PFSK-1 (cell line): Measurements from ENCODE around the gene GLRX5.

Experiments used
- FOXP2 ChIP-seq: optimal IDR thresholded peaks from 2 replicates; pipeline ENCODE3; 2011; ENCODE audit warnings: borderline replicate concordance, control low read depth, inconsistent platforms; ENCODE audit not compliant: insufficient read depth; ENCODE audit errors: extremely low read length, extremely low read depth
- POLR2AphosphoS5 ChIP-seq: IDR thresholded peaks from 2 replicates; pipeline ENCODE4 v1.6.1; 2012; ENCODE audit warnings: low read depth, mild to moderate bottlenecking, control low read depth, low read length, moderate library complexity
- SIN3A ChIP-seq: IDR thresholded peaks from 2 replicates; pipeline ENCODE4 v1.6.1; 2012; ENCODE audit warnings: mild to moderate bottlenecking, low read length, moderate library complexity, borderline replicate concordance; ENCODE audit not compliant: insufficient read depth
- TAF1 ChIP-seq: IDR thresholded peaks from 2 replicates; pipeline ENCODE4 v1.6.1; 2012; ENCODE audit warnings: low read length, control low read depth, borderline replicate concordance; ENCODE audit not compliant: insufficient read depth
- TF ChIP-seq, protein P1 (sequence below), 2 experiments: IDR thresholded peaks; 2 replicates each; pipeline versions ENCODE4 v1.6.1 to v1.8.0; 2011 to 2012; ENCODE audit warnings: low read depth in 2 of 2, low read length in 2 of 2, control low read depth in 1 of 2, inconsistent platforms in 1 of 2, mild to moderate bottlenecking in 1 of 2, moderate library complexity in 1 of 2; ENCODE audit not compliant: insufficient read depth in 1 of 2

GLRX5 gene

DNA sequence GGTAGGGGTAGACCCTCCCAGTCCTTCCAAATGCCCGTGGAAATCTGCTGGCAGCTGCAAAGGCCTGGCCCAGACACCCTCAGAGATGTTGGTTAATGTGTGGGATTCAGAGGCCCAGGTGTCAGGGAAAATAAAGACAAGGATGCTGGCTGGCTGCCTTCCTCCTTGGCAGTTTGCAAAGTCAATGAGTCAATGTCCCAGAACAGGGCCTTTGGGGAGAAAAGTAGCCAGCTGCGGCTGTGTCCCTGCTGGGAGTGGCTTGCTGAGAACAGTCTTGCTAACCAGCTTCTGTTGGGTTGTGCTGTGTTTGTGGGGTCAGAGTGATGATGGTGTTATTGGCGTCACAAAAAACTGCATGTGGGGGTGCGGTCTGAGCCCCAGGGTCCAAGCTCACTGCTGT, 29.2 kb downstream of the GLRX5 start:
- TF ChIP-seq SIN3A (no peak), POLR2AphosphoS5 (no peak), FOXP2 (no peak), TAF1 (no peak)
- TF ChIP-seq, protein P1, sequence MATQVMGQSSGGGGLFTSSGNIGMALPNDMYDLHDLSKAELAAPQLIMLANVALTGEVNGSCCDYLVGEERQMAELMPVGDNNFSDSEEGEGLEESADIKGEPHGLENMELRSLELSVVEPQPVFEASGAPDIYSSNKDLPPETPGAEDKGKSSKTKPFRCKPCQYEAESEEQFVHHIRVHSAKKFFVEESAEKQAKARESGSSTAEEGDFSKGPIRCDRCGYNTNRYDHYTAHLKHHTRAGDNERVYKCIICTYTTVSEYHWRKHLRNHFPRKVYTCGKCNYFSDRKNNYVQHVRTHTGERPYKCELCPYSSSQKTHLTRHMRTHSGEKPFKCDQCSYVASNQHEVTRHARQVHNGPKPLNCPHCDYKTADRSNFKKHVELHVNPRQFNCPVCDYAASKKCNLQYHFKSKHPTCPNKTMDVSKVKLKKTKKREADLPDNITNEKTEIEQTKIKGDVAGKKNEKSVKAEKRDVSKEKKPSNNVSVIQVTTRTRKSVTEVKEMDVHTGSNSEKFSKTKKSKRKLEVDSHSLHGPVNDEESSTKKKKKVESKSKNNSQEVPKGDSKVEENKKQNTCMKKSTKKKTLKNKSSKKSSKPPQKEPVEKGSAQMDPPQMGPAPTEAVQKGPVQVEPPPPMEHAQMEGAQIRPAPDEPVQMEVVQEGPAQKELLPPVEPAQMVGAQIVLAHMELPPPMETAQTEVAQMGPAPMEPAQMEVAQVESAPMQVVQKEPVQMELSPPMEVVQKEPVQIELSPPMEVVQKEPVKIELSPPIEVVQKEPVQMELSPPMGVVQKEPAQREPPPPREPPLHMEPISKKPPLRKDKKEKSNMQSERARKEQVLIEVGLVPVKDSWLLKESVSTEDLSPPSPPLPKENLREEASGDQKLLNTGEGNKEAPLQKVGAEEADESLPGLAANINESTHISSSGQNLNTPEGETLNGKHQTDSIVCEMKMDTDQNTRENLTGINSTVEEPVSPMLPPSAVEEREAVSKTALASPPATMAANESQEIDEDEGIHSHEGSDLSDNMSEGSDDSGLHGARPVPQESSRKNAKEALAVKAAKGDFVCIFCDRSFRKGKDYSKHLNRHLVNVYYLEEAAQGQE (IDR thresholded peaks at IDR 0.05; ENCODE audit: insufficient read depth in 1 of 2, low read depth in 2 of 2, low read length in 2 of 2) = no peak

DNA sequence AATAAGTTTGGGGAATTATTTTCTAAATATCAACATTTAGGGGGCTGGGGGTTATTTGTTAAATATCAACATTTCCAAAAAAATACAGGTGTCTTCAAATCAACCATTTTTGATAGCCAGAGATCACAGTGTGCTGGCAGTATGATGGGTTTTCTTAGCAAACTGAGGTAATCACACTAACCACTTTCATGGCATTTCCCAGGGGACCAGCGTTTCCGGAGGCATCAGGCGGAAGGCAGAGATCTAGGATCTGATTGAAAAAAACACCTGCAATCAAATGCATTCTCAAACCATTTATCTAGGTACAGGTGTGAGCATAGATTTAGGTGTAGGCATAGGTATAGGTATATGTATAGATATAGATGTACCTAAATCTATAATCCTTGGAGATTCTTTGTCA, 34.6 kb downstream of the GLRX5 start:
- TF ChIP-seq SIN3A (no peak), FOXP2 (no peak), TAF1 (no peak), POLR2AphosphoS5 (no peak)
- TF ChIP-seq, protein P1 (IDR thresholded peaks at IDR 0.05; ENCODE audit: insufficient read depth in 1 of 2, low read depth in 2 of 2, low read length in 2 of 2) = no peak

DNA sequence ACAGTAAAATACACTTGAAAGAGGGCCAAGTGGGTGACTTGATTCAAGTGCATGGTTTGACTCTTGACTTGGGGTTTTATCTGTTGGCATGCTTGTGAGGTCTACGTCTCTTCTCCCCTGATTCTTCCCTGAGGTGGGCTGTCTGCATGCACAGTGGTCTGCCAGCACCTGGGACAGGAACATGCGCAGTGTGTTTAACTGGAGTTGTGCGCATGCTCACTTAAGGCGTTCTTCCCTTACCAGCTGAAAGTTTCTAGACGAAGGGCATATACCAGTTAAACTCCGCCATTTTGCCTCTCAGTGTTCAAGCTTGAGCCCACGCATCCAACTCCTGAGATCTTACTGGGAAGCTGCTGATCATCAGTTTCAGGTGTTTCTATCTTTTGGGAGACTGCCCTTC, 38.5 kb downstream of the GLRX5 start:
- TF ChIP-seq FOXP2 (no peak), POLR2AphosphoS5 (no peak), TAF1 (no peak), SIN3A (no peak)
- TF ChIP-seq, protein P1 (IDR thresholded peaks at IDR 0.05; ENCODE audit: insufficient read depth in 1 of 2, low read depth in 2 of 2, low read length in 2 of 2) = no peak

DNA sequence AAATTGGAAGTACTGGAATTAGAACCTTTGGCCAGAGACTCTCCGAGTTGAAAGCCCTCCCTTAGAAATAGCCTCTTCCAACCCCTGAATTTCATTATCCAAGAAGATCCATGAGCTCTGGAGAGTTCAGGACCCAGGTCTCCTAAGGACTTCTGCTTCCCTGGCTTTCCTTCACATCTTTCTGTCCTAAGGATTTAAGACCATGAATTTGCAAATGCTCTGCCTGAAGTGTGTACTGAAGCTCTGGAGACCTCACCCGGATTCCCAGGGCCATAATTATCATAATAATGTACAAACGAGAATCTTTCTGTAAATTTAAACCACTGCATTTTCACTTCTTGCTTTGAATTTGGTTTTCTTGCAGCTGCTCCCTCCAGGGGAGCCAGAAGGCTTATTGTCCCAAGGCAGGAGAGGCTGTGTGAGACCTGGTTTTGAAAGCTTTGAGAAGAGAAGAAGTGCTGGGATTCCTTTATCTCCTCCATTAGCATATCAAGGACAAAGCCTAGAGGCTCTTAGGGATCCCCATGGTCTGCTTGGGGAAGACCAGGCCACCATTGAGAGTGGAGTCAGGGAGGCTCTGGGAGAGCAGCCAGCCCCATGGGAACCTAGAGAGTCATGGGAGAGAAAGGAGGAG, 41.1 kb downstream of the GLRX5 start:
- TF ChIP-seq SIN3A (no peak), FOXP2 (no peak), TAF1 (no peak), POLR2AphosphoS5 (no peak)
- TF ChIP-seq, protein P1 (IDR thresholded peaks at IDR 0.05; ENCODE audit: insufficient read depth in 1 of 2, low read depth in 2 of 2, low read length in 2 of 2) = no peak
